GM12878 (cell line): Measurements from ENCODE around the gene KCNIP2. TPM values are rescaled to one million over a fixed set of nuclear protein-coding genes. Genes with fewer than 3 reads are reported as not detected.

Experiments
- ATAC-seq: fragments of 200-7000 bp; cut with Tn5 transposase; 3 replicates; pipeline ENCODE4 v1.9.1; 2020; ENCODE audit warnings: mild to moderate bottlenecking, moderate library complexity
- BruUV-seq: library from RNA; stranded (reverse); fragments of 400-500 nt; replicated peaks from 2 replicates; lab custom pipeline; 2021; lab: Mats Ljungman, UMichigan
- CTCF ChIA-PET: fragments of 300-600 bp; sonication (Branson Sonifier 250); formaldehyde crosslinking; extraction: SDS; loops from one replicate; lab custom pipeline; 2021; ENCODE audit warnings: inconsistent platforms; lab: Yijun Ruan, JAX
- POLR2A ChIA-PET: fragments of 350-600 bp; formaldehyde crosslinking; extraction: SDS; loops from one replicate; lab custom pipeline; 2021; ENCODE audit warnings: inconsistent platforms; lab: Charles Lee
- RAD21 ChIA-PET: fragments of 300-600 bp; sonication (Branson Sonifier 250); formaldehyde crosslinking; loops from one replicate; lab custom pipeline; 2023; ENCODE audit warnings: antibody characterized with exemption; ENCODE audit not compliant: unreplicated experiment; lab: Charles Lee
- SMC1A ChIA-PET: fragments of 300-600 bp; sonication (Branson Sonifier 250); formaldehyde crosslinking; loops from one replicate; lab custom pipeline; 2023; ENCODE audit not compliant: unreplicated experiment, uncharacterized antibody; lab: Charles Lee
- DNase-seq: peaks from one replicate; pipeline ENCODE4 v3.0.0-alpha.2; 2011; ENCODE audit warnings: low read depth, low spot score
- FAIRE-seq: peaks from 3 replicates; lab custom pipeline; 2011; peaks lifted over from hg19 to GRCh38; lab: Jason Lieb, UNC
- H2AFZ ChIP-seq: 2 replicates; pipeline ENCODE4 v1.6.0; 2011; ENCODE audit warnings: low read depth, low read length, control low read depth; ENCODE audit not compliant: control insufficient read depth
- H3K27ac ChIP-seq: 2 replicates; pipeline ENCODE4 v1.5.1; 2011; ENCODE audit warnings: control low read depth; ENCODE audit not compliant: control insufficient read depth, insufficient read depth
- H3K27me3 ChIP-seq, 2 experiments: replicated peaks in 1 of 2; 2 replicates each; pipeline versions ENCODE4 v1.6.0 to v1.6.1; 2011; ENCODE audit warnings: low read length in 1 of 2; ENCODE audit not compliant: control insufficient read depth in 2 of 2, insufficient read depth in 2 of 2
- H3K36me3 ChIP-seq, 2 experiments: 2 replicates each; pipeline ENCODE4 v1.5.1; 2011; ENCODE audit warnings: low read length in 1 of 2; ENCODE audit not compliant: control insufficient read depth in 2 of 2, insufficient read depth in 2 of 2
- H3K4me1 ChIP-seq: 2 replicates; pipeline ENCODE4 v1.6.1; 2011; ENCODE audit warnings: mild to moderate bottlenecking, low read length, moderate library complexity, mixed read lengths; ENCODE audit not compliant: control insufficient read depth, insufficient read depth
- H3K4me2 ChIP-seq: 2 replicates; pipeline ENCODE4 v1.6.0; 2011; ENCODE audit warnings: control low read depth; ENCODE audit not compliant: control insufficient read depth, insufficient read depth
- H3K4me3 ChIP-seq: fragments of 200-600 bp; sonication (generic); 2 replicates; pipeline ENCODE4 v1.5.1; 2016
- H3K79me2 ChIP-seq: 2 replicates; pipeline ENCODE4 v1.6.0; 2011; ENCODE audit warnings: low read length; ENCODE audit not compliant: control insufficient read depth, insufficient read depth
- H3K9ac ChIP-seq: 2 replicates; pipeline ENCODE4 v1.8.0; 2011; ENCODE audit warnings: low read length, control low read depth, mixed read lengths; ENCODE audit not compliant: control insufficient read depth, insufficient read depth
- H3K9me3 ChIP-seq: replicated peaks from 3 replicates; pipeline ENCODE4 v1.5.1; 2011; ENCODE audit warnings: mild to moderate bottlenecking, low read length; ENCODE audit not compliant: control insufficient read depth, insufficient read depth
- H4K20me1 ChIP-seq: 2 replicates; pipeline ENCODE4 v1.6.0; 2011; ENCODE audit not compliant: control insufficient read depth, insufficient read depth
- ATF7 ChIP-seq: fragments of 450-650 bp; IDR thresholded peaks from 2 replicates; pipeline ENCODE4 v1.6.1; 2016; ENCODE audit warnings: low read depth, mild to moderate bottlenecking
- BCLAF1 ChIP-seq: fragments of 450-650 bp; IDR thresholded peaks from 2 replicates; pipeline ENCODE4 v1.6.1; 2017; ENCODE audit warnings: antibody characterized with exemption, mild to moderate bottlenecking, moderate library complexity
- CEBPB ChIP-seq, 2 experiments: fragments of 150-350 bp in 1 of 2; IDR thresholded peaks; 2 replicates each; pipeline ENCODE4 v1.6.1; 2012 to 2014; ENCODE audit warnings: low read depth in 2 of 2, low read length in 2 of 2, borderline replicate concordance in 1 of 2, inconsistent platforms in 1 of 2
- CEBPZ ChIP-seq: fragments of 150-350 bp; IDR thresholded peaks from 2 replicates; pipeline ENCODE4 v1.6.1; 2016; ENCODE audit warnings: low read depth, low read length
- ESRRA ChIP-seq: IDR thresholded peaks from 2 replicates; pipeline ENCODE4 v1.6.1; 2012; ENCODE audit warnings: mild to moderate bottlenecking, low read length, improper control_type of control experiment
- GABPA ChIP-seq: IDR thresholded peaks from 2 replicates; pipeline ENCODE4 v1.6.1; 2014; ENCODE audit warnings: antibody characterized with exemption, low read depth, mild to moderate bottlenecking, inconsistent platforms
- JUND ChIP-seq: IDR thresholded peaks from 2 replicates; pipeline ENCODE4 v1.6.1; 2012; ENCODE audit warnings: low read depth, mild to moderate bottlenecking, low read length, improper control_type of control experiment, moderate library complexity
- MEF2B ChIP-seq: fragments of 450-650 bp; IDR thresholded peaks from 2 replicates; pipeline ENCODE4 v1.6.1; 2018; ENCODE audit warnings: mild to moderate bottlenecking, moderate library complexity; ENCODE audit not compliant: partially characterized antibody, poor library complexity, severe bottlenecking
- POLR2A ChIP-seq: IDR thresholded peaks from 2 replicates; pipeline ENCODE4 v1.6.1; 2011; ENCODE audit warnings: low read depth, mild to moderate bottlenecking, low read length
- RUNX3 ChIP-seq: IDR thresholded peaks from 2 replicates; pipeline ENCODE4 v1.6.1; 2012; ENCODE audit warnings: low read length, inconsistent platforms
- TARDBP ChIP-seq: IDR thresholded peaks from 2 replicates; pipeline ENCODE4 v1.6.1; 2016; ENCODE audit warnings: borderline replicate concordance
- TCF12 ChIP-seq: IDR thresholded peaks from 2 replicates; pipeline ENCODE4 v1.6.1; 2011; ENCODE audit warnings: low read depth, mild to moderate bottlenecking, low read length
- ZBED1 ChIP-seq: IDR thresholded peaks from 2 replicates; pipeline ENCODE4 v1.6.1; 2016; ENCODE audit warnings: borderline replicate concordance
- ZNF217 ChIP-seq: fragments of 450-650 bp; IDR thresholded peaks from 2 replicates; pipeline ENCODE4 v1.6.1; 2017; ENCODE audit warnings: antibody characterized with exemption, mild to moderate bottlenecking
- WGBS: methylation state at CpG from one replicate; pipeline ENCODE4 v1.1.6; 2016; ENCODE audit warnings: low lambda C conversion rate; ENCODE audit not compliant: insufficient replicate concordance, insufficient coverage; ENCODE audit errors: missing lambda C conversion rate; 5-methylcytosine and 5-hydroxymethylcytosine counted together
- in situ Hi-C: fragments of 300-500 bp; cut with MboI; formaldehyde crosslinking; loops from 9 replicates; pipeline ENCODE4 v1.14.3; 2018; ENCODE audit warnings: mixed read lengths
- intact Hi-C: fragments of 100-400 bp; cut with micrococcal nuclease; formaldehyde crosslinking; loops from one replicate; pipeline ENCODE4 v1.14.2; 2022; ENCODE audit not compliant: unreplicated experiment
- polyA plus RNA-seq, 11 experiments: library from polyadenylated mRNA; depleted of rRNA in 4 of 11; unstranded in 6 of 11; stranded (reverse) in 5 of 11; fragments of >200 nt; fragmentation: Nextera tagmentation in 4 of 11; fragmentation: Illumina TruSeq in 1 of 11; extraction: Ambion mirVana in 4 of 11; extraction: Trizol in 1 of 11; gene quantifications; 1 replicate in 1 of 11; 2 replicates in 10 of 11; pipeline versions ENCODE4 v1.2.1 to v1.2.3, GENCODE V29; 2011 to 2016; ENCODE audit warnings: inconsistent platforms in 2 of 11, missing spikeins in 2 of 11, low read depth in 1 of 11
- total RNA-seq, 4 experiments: library from RNA; depleted of rRNA in 3 of 4; stranded (reverse); fragments of >200 nt in 3 of 4; fragmentation: Illumina TruSeq in 1 of 4; extraction: Trizol in 1 of 4; gene quantifications; 2 replicates each; pipeline versions ENCODE4 v1.2.1 to v1.2.3, GENCODE V29; 2013 to 2021

The KCNIP2 gene
- total and polyA plus RNA-seq, 10 of the 15 experiments (the other 5 are each of a cell fraction or from before 2014, with no cell fraction given) = 0.46 to 4.3 (median 1.7) TPM

GRCh38 chr10:101874252-101874651 is 30.7 kb upstream of the KCNIP2 start (continued):
- TF ChIP-seq ZBED1 = no peak
- TF ChIP-seq, all 136 proteins: peak for 0

GRCh38 chr10:101867931-101868330 is 24.3 kb upstream of the KCNIP2 start:
- H3K36me3 ChIP-seq = peaks cover 0 to 3% of the 10 kb centered on the region in 2 experiments; a peak in 1 of 4 replicates
- 100% methylated on average over 1 of the region's 1 CpG for WGBS
- no peak overlapping the region for H3K4me3 ChIP-seq
- H3K27me3 ChIP-seq = no peaks in the 10 kb centered on the region
- TF ChIP-seq TARDBP = no peak
- no peak for TF ChIP-seq BCLAF1
- no peak for TF ChIP-seq GABPA
- TF ChIP-seq ESRRA = no peak
- TF ChIP-seq POLR2A = no peak
- TF ChIP-seq JUND = no peak
- TF ChIP-seq TCF12 = no peak
- no peak for TF ChIP-seq CEBPZ
- no peak for TF ChIP-seq ATF7
- no peak for TF ChIP-seq ZNF217
- no peak for TF ChIP-seq MEF2B
- no peak for TF ChIP-seq RUNX3
- TF ChIP-seq CEBPB (IDR thresholded peaks at IDR 0.05; ENCODE audit: borderline replicate concordance in 1 of 2, low read depth in 2 of 2, low read length in 2 of 2) = no peak
- no peaks in the 10 kb centered on the region for H3K4me1 ChIP-seq
- CTCF ChIA-PET = interaction anchor here (0.7 to 1.8 kb wide), 2 partner anchors 9 to 28 kb away, joined by 3 to 7 read pairs; no protein-coding TSS in a partner anchor
- H3K27ac ChIP-seq = no peak overlapping the region
- SMC1A ChIA-PET = interaction anchor here (2.9 kb wide), 1 partner anchor 9 kb away, joined by 20 read pairs; no protein-coding TSS in a partner anchor
- no peak for DNase-seq
- no peak overlapping the region for H3K9ac ChIP-seq
- BruUV-seq = no TSS peak
- H2AFZ ChIP-seq = no peak overlapping the region
- RAD21 ChIA-PET = no interaction called here
- no peaks in the 10 kb centered on the region for H3K79me2 ChIP-seq
- in situ Hi-C loops = no loop called here
- no peak overlapping the region for H3K4me2 ChIP-seq
- no peaks in the 10 kb centered on the region for H4K20me1 ChIP-seq
- no peaks in the 10 kb centered on the region for H3K9me3 ChIP-seq
- no peak for ATAC-seq
- intact Hi-C loops = no loop called here
- FAIRE-seq = no peak
- POLR2A ChIA-PET = interaction anchor here (0.7 kb wide), 1 partner anchor 210 kb away, joined by 3 read pairs; no protein-coding TSS in a partner anchor
